ENCODE measurements around the gene TMEM174.

Gene TMEM174

DNA sequence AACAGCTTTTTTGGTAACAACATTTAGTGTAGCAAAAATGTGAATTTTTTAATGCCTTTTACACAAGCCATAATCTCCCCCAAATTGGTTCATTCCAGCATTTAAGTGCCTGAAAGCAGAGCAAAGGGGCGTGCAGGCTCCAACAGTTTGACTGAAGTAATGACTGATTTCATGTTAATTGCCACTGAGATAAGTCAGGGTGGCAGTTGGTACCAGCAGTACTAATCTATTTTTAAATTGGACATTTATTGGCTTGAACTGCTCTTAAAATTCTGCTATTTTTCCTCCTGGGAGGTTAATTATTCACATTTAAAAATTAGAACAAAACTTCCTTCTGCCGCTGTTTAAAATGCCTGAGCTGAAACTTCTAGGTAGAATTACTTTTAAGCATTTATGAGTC, 40.2 kb upstream of the TMEM174 start:
- H3K4me3 ChIP-seq (ENCODE audit: low read length), result no peak overlapping the region
- DNase-seq (ENCODE audit: low read depth), result no peak
- TF ChIP-seq, protein P1, sequence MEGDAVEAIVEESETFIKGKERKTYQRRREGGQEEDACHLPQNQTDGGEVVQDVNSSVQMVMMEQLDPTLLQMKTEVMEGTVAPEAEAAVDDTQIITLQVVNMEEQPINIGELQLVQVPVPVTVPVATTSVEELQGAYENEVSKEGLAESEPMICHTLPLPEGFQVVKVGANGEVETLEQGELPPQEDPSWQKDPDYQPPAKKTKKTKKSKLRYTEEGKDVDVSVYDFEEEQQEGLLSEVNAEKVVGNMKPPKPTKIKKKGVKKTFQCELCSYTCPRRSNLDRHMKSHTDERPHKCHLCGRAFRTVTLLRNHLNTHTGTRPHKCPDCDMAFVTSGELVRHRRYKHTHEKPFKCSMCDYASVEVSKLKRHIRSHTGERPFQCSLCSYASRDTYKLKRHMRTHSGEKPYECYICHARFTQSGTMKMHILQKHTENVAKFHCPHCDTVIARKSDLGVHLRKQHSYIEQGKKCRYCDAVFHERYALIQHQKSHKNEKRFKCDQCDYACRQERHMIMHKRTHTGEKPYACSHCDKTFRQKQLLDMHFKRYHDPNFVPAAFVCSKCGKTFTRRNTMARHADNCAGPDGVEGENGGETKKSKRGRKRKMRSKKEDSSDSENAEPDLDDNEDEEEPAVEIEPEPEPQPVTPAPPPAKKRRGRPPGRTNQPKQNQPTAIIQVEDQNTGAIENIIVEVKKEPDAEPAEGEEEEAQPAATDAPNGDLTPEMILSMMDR (IDR thresholded peaks at IDR 0.05; ENCODE audit: insufficient read depth, low read depth, low read length, missing control alignments), result no peak

DNA sequence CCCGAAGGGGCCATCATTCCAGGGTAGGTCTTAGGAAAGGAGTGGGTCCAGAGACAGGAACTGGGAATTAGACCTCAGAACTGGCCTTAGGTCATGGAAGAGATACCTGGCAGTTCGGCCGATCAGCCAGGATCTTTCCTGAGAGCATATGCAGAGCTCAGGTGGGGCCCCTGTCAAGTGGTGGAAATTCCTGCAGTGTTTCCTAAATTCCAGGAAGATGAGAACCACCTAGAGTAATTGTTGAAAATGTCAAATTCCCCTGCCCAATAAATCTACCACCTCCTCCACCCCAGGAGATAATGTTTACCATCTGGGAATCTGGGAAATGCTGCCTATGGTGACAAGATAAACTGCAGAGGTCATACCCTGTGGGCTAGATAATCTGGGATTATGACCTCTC, 38.0 kb upstream of the TMEM174 start:
- H3K4me3 ChIP-seq (ENCODE audit: low read length), result no peak overlapping the region
- no peak for DNase-seq (ENCODE audit: low read depth)
- TF ChIP-seq, protein P1 (IDR thresholded peaks at IDR 0.05; ENCODE audit: insufficient read depth, low read depth, low read length, missing control alignments), result no peak

DNA sequence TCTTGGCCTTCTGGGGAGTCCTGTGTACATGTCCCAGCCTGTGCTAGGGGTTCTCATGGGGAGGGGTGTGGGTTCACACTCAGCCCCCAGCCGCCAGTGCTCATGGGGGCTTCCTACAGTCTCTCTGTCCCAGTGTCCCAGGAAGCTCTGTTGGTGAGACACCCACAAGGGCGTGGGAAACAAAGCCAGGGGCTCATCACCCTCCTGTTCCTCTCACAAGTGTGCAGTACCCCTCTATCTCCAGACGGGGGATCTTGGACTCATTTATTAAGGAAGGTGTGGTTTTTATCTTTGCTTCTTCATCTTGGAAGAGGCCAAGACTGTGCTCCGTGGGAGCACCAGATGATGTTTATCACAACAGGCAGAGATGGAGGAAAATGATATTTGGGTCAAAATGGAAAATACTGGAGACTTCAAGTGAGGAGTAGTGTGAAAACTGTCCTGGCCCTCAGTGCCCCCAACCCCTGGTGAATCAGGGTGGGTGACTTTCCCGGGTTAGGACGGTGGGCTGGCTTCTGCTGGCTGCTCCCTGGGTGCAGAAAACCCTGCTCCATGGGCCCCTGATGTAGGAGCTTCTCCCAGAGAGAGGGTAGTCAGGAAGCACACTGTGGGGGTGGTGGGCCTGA, 37.5 kb upstream of the TMEM174 start:
- DNase-seq (ENCODE audit: low read depth), result no peak
- H3K4me3 ChIP-seq (ENCODE audit: low read length), result no peak overlapping the region
- TF ChIP-seq, protein P1 (IDR thresholded peaks at IDR 0.05; ENCODE audit: insufficient read depth, low read depth, low read length, missing control alignments), result no peak

DNA sequence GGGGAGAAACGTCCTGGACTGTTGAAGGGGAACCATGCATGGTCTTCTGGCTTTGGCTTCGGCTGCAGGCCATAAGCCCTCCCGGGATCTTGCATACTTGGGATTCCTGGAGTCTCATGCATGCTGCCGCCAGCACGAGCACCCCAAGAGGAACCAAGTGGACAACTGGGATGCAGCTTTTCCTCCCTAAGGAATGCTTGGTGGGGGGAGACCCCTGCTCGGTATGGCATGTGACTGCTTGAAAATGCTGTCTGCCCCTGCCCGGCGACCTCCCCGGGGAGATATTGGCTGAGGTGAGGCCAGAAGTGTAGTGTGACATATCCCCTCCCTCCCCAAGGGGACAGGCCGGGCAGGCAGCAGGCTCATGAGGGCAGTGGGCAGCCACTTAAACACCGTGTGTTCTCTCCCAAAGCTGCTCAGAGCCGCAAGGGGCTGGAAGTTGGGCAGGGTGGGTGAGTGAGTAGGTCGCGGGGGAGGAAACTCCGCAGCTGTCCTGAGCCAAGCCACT, 36.9 kb upstream of the TMEM174 start:
- TF ChIP-seq, protein P1 (IDR thresholded peaks at IDR 0.05; ENCODE audit: insufficient read depth, low read depth, low read length, missing control alignments), result no peak
- DNase-seq (ENCODE audit: low read depth), result no peak
- H3K4me3 ChIP-seq (ENCODE audit: low read length), result no peak overlapping the region

DNA sequence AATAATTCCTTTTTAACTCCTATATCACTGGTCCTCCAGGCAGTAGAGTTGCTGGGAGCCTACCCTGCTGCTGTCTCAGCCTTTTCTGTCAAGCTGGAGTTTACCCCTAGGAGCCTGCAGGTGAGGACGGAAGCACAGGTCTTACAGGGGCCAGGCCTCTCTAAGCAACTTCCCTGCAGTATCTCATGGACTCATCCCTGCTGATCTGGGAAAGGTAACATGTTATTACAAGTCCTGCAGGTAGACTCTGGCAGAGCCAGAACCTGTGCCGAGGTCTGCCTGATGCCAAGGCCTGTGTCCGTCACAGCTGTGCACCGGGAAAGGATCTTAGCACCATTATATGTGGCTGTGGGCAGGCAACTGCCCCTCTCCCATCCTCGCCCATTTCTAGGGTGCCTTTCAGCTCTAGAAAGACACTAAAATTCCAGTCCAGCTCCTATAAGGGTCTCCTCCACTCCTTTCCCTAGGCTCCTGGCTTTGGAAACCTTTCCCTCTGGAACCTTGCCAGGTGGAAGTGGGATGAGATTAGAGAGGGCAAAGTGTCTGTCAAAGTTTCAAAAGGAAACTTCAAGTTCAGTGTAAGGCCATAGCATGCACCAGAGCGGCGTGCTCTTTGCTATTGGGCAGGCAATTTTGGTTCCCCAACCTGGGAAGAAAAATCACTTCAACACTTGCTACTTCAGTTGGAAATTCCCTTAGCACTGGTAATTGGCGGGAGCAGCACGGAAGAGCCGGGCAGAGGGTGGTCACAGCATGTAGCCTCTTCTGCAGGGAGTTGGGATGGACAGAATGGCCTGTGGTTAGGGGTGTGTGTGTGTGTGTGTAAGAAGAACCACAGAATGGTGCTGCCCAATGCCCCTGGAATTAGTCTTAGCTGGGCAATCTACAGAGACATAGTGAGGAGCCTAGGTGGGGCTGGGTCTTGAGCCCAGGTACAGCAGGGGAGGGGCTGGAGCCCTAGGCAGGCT, 35.1 kb upstream of the TMEM174 start:
- TF ChIP-seq, protein P1 (IDR thresholded peaks at IDR 0.05; ENCODE audit: insufficient read depth, low read depth, low read length, missing control alignments), result no peak
- peak; percentile 68 for DNase-seq (ENCODE audit: low read depth)

DNA sequence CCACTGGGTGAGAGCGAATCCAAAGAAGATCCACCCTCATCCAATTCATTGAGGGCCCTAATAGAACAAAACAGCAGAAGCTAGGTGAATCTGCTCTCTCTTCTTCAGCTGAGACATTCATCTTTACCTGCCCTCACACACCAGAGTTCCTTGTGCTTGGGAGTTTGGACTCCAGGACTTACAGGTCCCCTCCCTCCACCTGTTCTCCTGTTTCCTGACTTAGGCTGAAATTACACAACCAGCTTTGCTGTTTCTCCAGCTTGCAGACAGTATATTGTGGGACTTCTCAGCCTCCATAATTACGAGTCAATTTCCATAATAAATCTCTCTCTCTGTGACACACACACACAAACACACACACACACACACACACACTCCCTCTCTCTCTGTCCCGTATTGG, 33.5 kb upstream of the TMEM174 start:
- TF ChIP-seq, protein P1 (IDR thresholded peaks at IDR 0.05; ENCODE audit: insufficient read depth, low read depth, low read length, missing control alignments), result no peak
- DNase-seq (ENCODE audit: low read depth), result no peak

More for the DNA sequence above, 35.1 kb upstream of the TMEM174 start:
- no peak overlapping the region for H3K4me3 ChIP-seq (ENCODE audit: low read length)

More for the DNA sequence above, 33.5 kb upstream of the TMEM174 start:
- no peak overlapping the region for H3K4me3 ChIP-seq (ENCODE audit: low read length)
